HepG2 (cell line): ENCODE measurements around the gene SLC1A4. TPM values are rescaled to one million over a fixed set of nuclear protein-coding genes. Genes with fewer than 3 reads are reported as not detected.

Experiments used
- ELK4 ChIP-seq: sonication (generic); formaldehyde crosslinking; IDR thresholded peaks from 2 replicates; pipeline ENCODE4 v1.9.0; 2021; ENCODE audit warnings: missing genetic modification reagents, borderline replicate concordance
- ETV5 ChIP-seq: IDR thresholded peaks from 2 replicates; pipeline ENCODE4 v1.6.1; 2018; ENCODE audit warnings: missing biosample characterization, missing genetic modification reagents, inconsistent platforms, borderline replicate concordance
- FIP1L1 ChIP-seq: fragments of 200-400 bp; formaldehyde crosslinking; IDR thresholded peaks from 2 replicates; pipeline ENCODE4 v1.6.1; 2018; ENCODE audit warnings: low read depth, mild to moderate bottlenecking, low read length, moderate library complexity, borderline replicate concordance; ENCODE audit not compliant: insufficient read depth
- FOXP4 ChIP-seq: sonication (generic); formaldehyde crosslinking; IDR thresholded peaks from 2 replicates; pipeline ENCODE4 v1.4.0; 2020; ENCODE audit warnings: missing genetic modification reagents
- GABPB1 ChIP-seq: IDR thresholded peaks from 2 replicates; pipeline ENCODE4 v1.6.1; 2016; ENCODE audit warnings: mild to moderate bottlenecking, missing genetic modification reagents, moderate library complexity, missing compliant biosample characterization
- HNRNPL ChIP-seq: fragments of 200-400 bp; formaldehyde crosslinking; IDR thresholded peaks from 2 replicates; pipeline ENCODE4 v1.6.1; 2017; ENCODE audit warnings: mild to moderate bottlenecking, low read depth, low read length
- KDM3A ChIP-seq: IDR thresholded peaks from 2 replicates; pipeline ENCODE4 v1.6.1; 2018; ENCODE audit warnings: low read depth, missing compliant biosample characterization
- KLF9 ChIP-seq: IDR thresholded peaks from 2 replicates; pipeline ENCODE4 v1.6.1; 2016; ENCODE audit warnings: low read depth
- MLX ChIP-seq: IDR thresholded peaks from 2 replicates; pipeline ENCODE4 v1.6.1; 2016
- PRDM10 ChIP-seq: sonication (generic); formaldehyde crosslinking; IDR thresholded peaks from 2 replicates; pipeline ENCODE4 v1.4.0; 2020; ENCODE audit warnings: low read depth, missing genetic modification reagents
- THAP11 ChIP-seq: IDR thresholded peaks from 2 replicates; pipeline ENCODE4 v1.6.1; 2016; ENCODE audit warnings: missing biosample characterization, missing genetic modification reagents
- ZFP82 ChIP-seq: sonication (generic); formaldehyde crosslinking; IDR thresholded peaks from 2 replicates; pipeline ENCODE4 v1.5.1; 2020; ENCODE audit warnings: mild to moderate bottlenecking, missing genetic modification reagents, borderline replicate concordance
- ZNF124 ChIP-seq: sonication (generic); formaldehyde crosslinking; IDR thresholded peaks from 2 replicates; pipeline ENCODE4 v1.4.0; 2020; ENCODE audit warnings: missing genetic modification reagents
- ZNF503 ChIP-seq: sonication (generic); formaldehyde crosslinking; IDR thresholded peaks from 2 replicates; pipeline ENCODE4 v1.4.0; 2020; ENCODE audit warnings: missing genetic modification reagents
- ZNF615 ChIP-seq: sonication (generic); formaldehyde crosslinking; IDR thresholded peaks from 2 replicates; pipeline ENCODE4 v1.5.0; 2020; ENCODE audit warnings: mild to moderate bottlenecking, missing genetic modification reagents, borderline replicate concordance
- polyA plus RNA-seq, 8 experiments: library from polyadenylated mRNA; depleted of rRNA in 3 of 8; stranded (reverse) in 7 of 8; unstranded in 1 of 8; fragments of >200 nt; fragmentation: Illumina TruSeq in 4 of 8; extraction: Trizol in 4 of 8; gene quantifications; 2 replicates each; pipeline versions ENCODE4 v1.2.1 to v1.2.3, GENCODE V29; 2011 to 2016; ENCODE audit warnings: low read depth in 4 of 8, missing spikeins in 1 of 8, mixed read lengths in 1 of 8; ENCODE audit not compliant: insufficient read depth in 1 of 8
- total RNA-seq, 5 experiments: library from RNA; depleted of rRNA; stranded (reverse); fragments of >200 nt; fragmentation: Illumina TruSeq; extraction: Trizol; gene quantifications; 2 replicates each; pipeline ENCODE4 v1.2.3, GENCODE V29; 2016; ENCODE audit warnings: low read depth in 1 of 5

The SLC1A4 gene
- total and polyA plus RNA-seq, 2 of the 13 experiments (the other 11 are each of a cell fraction or from before 2014, with no cell fraction given): 21.0 to 39.6 TPM

- TF ChIP-seq FOXP4 (CRISPR knock-in tag): peak; percentile 11; the same call in 1 of the 2 replicates
- 0 out of 2 replicates have a peak, but pooled peaks have one; percentile 29 for TF ChIP-seq ZNF124 (CRISPR knock-in tag)
- 0 out of 2 replicates have a peak, but pooled peaks have one; percentile 41 for TF ChIP-seq KLF9 (CRISPR knock-in tag)
- TF ChIP-seq ZFP82 (CRISPR knock-in tag): no peak
- peak; percentile 50; the same call in 1 of the 2 replicates for TF ChIP-seq MLX (CRISPR knock-in tag)
- TF ChIP-seq HNRNPL: no peak
- no peak for TF ChIP-seq ZNF503 (CRISPR knock-in tag)
- TF ChIP-seq GABPB1 (CRISPR knock-in tag): peak; percentile 1; the same call in 1 of the 2 replicates
- TF ChIP-seq ZNF615 (CRISPR knock-in tag): no peak
- TF ChIP-seq FIP1L1: no peak
- peak; percentile 49; the same call in 1 of the 2 replicates for TF ChIP-seq KDM3A (CRISPR knock-in tag)
- no peak for TF ChIP-seq ELK4 (CRISPR knock-in tag)
- peak; percentile 29; the same call in 1 of the 2 replicates for TF ChIP-seq ETV5 (CRISPR knock-in tag)
- TF ChIP-seq THAP11 (CRISPR knock-in tag): peak; percentile 67
- 0 out of 2 replicates have a peak, but pooled peaks have one; percentile 52 for TF ChIP-seq PRDM10 (CRISPR knock-in tag)
These were observed 51.4 kb downstream of the SLC1A4 start (continued) for GRCh38 chr2:65040400-65041261.
